ENCODE measurements around the gene OR9Q1. TPM values are rescaled to one million over a fixed set of nuclear protein-coding genes. Genes with fewer than 3 reads are reported as not detected.

The OR9Q1 gene
- polyA plus RNA-seq, 1 donor from 2014 or later, result not detected

- Histone ChIP-seq H3K9me2 (ENCODE audit: insufficient read depth, low read length) (no peaks in the 10 kb centered on the region), H2AFZ (ENCODE audit: low read depth, low read length) (no peak overlapping the region), H3F3A (ENCODE audit: insufficient read depth, low read length, poor library complexity, severe bottlenecking) (no peaks in the 10 kb centered on the region), H3K4me2 (ENCODE audit: low read length) (no peak overlapping the region), H3K36me3 (ENCODE audit: insufficient read depth, low read length) (no peaks in the 10 kb centered on the region), H3K4me3 (ENCODE audit: low read length) (no peak overlapping the region), H3K27me3 (ENCODE audit: insufficient read depth, low read depth, low read length) (no peaks in the 10 kb centered on the region), H3K27ac (ENCODE audit: low read length) (no peak overlapping the region), H3K9ac (ENCODE audit: low read length) (no peak overlapping the region), H3K9me3 (ENCODE audit: low read length) (no peaks in the 10 kb centered on the region), H4K20me1 (ENCODE audit: insufficient read depth) (no peaks in the 10 kb centered on the region), H3K79me2 (replicated peaks; ENCODE audit: insufficient read depth, low read length) (no peaks in the 10 kb centered on the region)
- TF ChIP-seq EP300 (conservative IDR thresholded peaks at IDR 0.05; ENCODE audit: poor library complexity, severe bottlenecking) (no peak), MXI1 (conservative IDR thresholded peaks at IDR 0.05; ENCODE audit: poor library complexity, severe bottlenecking) (no peak), EZH2 (IDR thresholded peaks at IDR 0.05; ENCODE audit: borderline replicate concordance, insufficient read depth, low read length, poor library complexity, severe bottlenecking) (no peak), RAD21 (conservative IDR thresholded peaks at IDR 0.05) (no peak), POLR2AphosphoS5 (IDR thresholded peaks at IDR 0.05) (no peak), CTCF (IDR thresholded peaks at IDR 0.05; ENCODE audit: poor library complexity, severe bottlenecking) (no peak), SMC3 (conservative IDR thresholded peaks at IDR 0.05; ENCODE audit: poor library complexity) (no peak), TAF1 (IDR thresholded peaks at IDR 0.05; ENCODE audit: low read depth) (no peak), REST (IDR thresholded peaks at IDR 0.05; ENCODE audit: borderline replicate concordance) (no peak)
Measured at GRCh38 chr11:58222721-58223120, 199.0 kb downstream of the OR9Q1 start.

GRCh38 chr11:58227956-58228615 lies 204.4 kb downstream of the OR9Q1 start:
- no peak for TF ChIP-seq MXI1 (conservative IDR thresholded peaks at IDR 0.05; ENCODE audit: poor library complexity, severe bottlenecking)
- TF ChIP-seq SMC3 (conservative IDR thresholded peaks at IDR 0.05; ENCODE audit: poor library complexity), result no peak
- TF ChIP-seq POLR2AphosphoS5 (IDR thresholded peaks at IDR 0.05), result no peak
- TF ChIP-seq EZH2 (IDR thresholded peaks at IDR 0.05; ENCODE audit: borderline replicate concordance, insufficient read depth, low read length, poor library complexity, severe bottlenecking), result no peak
- TF ChIP-seq TAF1 (IDR thresholded peaks at IDR 0.05; ENCODE audit: low read depth), result no peak
- TF ChIP-seq REST (IDR thresholded peaks at IDR 0.05; ENCODE audit: borderline replicate concordance), result no peak
- no peak for TF ChIP-seq CTCF (IDR thresholded peaks at IDR 0.05; ENCODE audit: poor library complexity, severe bottlenecking)
- no peak for TF ChIP-seq EP300 (conservative IDR thresholded peaks at IDR 0.05; ENCODE audit: poor library complexity, severe bottlenecking)
- TF ChIP-seq RAD21 (conservative IDR thresholded peaks at IDR 0.05), result no peak
- Histone ChIP-seq H3K9me3 (ENCODE audit: low read length) (no peaks in the 10 kb centered on the region), H3K27ac (ENCODE audit: low read length) (no peak overlapping the region), H2AFZ (ENCODE audit: low read depth, low read length) (no peak overlapping the region), H3K36me3 (ENCODE audit: insufficient read depth, low read length) (no peaks in the 10 kb centered on the region), H3K27me3 (ENCODE audit: insufficient read depth, low read depth, low read length) (no peaks in the 10 kb centered on the region), H3K4me2 (ENCODE audit: low read length) (no peak overlapping the region), H3K9me2 (ENCODE audit: insufficient read depth, low read length) (no peaks in the 10 kb centered on the region), H4K20me1 (ENCODE audit: insufficient read depth) (no peaks in the 10 kb centered on the region), H3K79me2 (replicated peaks; ENCODE audit: insufficient read depth, low read length) (no peaks in the 10 kb centered on the region), H3F3A (ENCODE audit: insufficient read depth, low read length, poor library complexity, severe bottlenecking) (no peaks in the 10 kb centered on the region), H3K9ac (ENCODE audit: low read length) (no peak overlapping the region), H3K4me3 (ENCODE audit: low read length) (no peak overlapping the region)

Data from neural cell (in vitro differentiated cells).